ENCODE measurements around the gene RABGGTA.
A peak's percentile ranks its signal among the peaks of the same experiment; 100 is the strongest.
"Not testable (repeated sequence)": the region's sequence is repeated elsewhere in the genome, so short reads cannot be mapped to it uniquely, and the experiment has no call there.

RABGGTA gene

GRCh38 chr14:24240110-24240918 lies 31.1 kb downstream of the RABGGTA start:
- ATAC-seq = no peak

GRCh38 chr14:24238527-24239037 lies 32.8 kb downstream of the RABGGTA start:
- DNase-seq (no peak), ATAC-seq (no peak)

More at GRCh38 chr14:24240110-24240918, 31.1 kb downstream of the RABGGTA start:
- DNase-seq = no peak

GRCh38 chr14:24238123-24238522 lies 33.3 kb downstream of the RABGGTA start:
- no peak for DNase-seq
- ATAC-seq = no peak

GRCh38 chr14:24237463-24237955 lies 33.9 kb downstream of the RABGGTA start:
- ATAC-seq (no peak), DNase-seq (no peak)

GRCh38 chr14:24236689-24237462 lies 34.5 kb downstream of the RABGGTA start:
- DNase-seq = no peak

GRCh38 chr14:24235804-24236688 lies 35.4 kb downstream of the RABGGTA start:
- ATAC-seq (no peak), DNase-seq (no peak)

More at GRCh38 chr14:24236689-24237462, 34.5 kb downstream of the RABGGTA start:
- no peak for ATAC-seq

GRCh38 chr14:24234095-24235005 lies 37.0 kb downstream of the RABGGTA start:
- DNase-seq (no peak), ATAC-seq (no peak)

- no peak for ATAC-seq
- DNase-seq = peak; percentile 31
These were observed 37.9 kb downstream of the RABGGTA start for GRCh38 chr14:24233538-24233866.

GRCh38 chr14:24232645-24233537 lies 38.5 kb downstream of the RABGGTA start, which contains the start of gene GMPR2:
TSS of gene GMPR2 (plus strand) at chr14:24232929. CDS start at chr14:24233254, 325 bp downstream.
- DNase-seq (no peak), ATAC-seq (peak; percentile 54)

GRCh38 chr14:24232121-24232644 lies 39.2 kb downstream of the RABGGTA start, which contains the start of gene NEDD8:
TSS of gene NEDD8 (minus strand) at chr14:24232367. CDS start at chr14:24232267, 100 bp downstream.
- ATAC-seq (peak; percentile 92), DNase-seq (peak; percentile 88)

- ATAC-seq = peak; percentile 25
- DNase-seq = no peak
These were observed 39.9 kb downstream of the RABGGTA start for GRCh38 chr14:24231263-24232120.

- no peak for DNase-seq
These were observed 42.5 kb downstream of the RABGGTA start for GRCh38 chr14:24228902-24229301.

GRCh38 chr14:24226473-24226872 lies 44.9 kb downstream of the RABGGTA start:
- no peak for ATAC-seq

More at GRCh38 chr14:24228902-24229301, 42.5 kb downstream of the RABGGTA start:
- ATAC-seq = no peak

GRCh38 chr14:24224618-24225071 lies 46.8 kb downstream of the RABGGTA start:
- ATAC-seq (no peak), DNase-seq (no peak)

More at GRCh38 chr14:24226473-24226872, 44.9 kb downstream of the RABGGTA start:
- DNase-seq = no peak

GRCh38 chr14:24222987-24223386 lies 48.4 kb downstream of the RABGGTA start:
- DNase-seq, ATAC-seq: not testable (repeated sequence)

GRCh38 chr14:24219521-24219920 lies 51.9 kb downstream of the RABGGTA start:
- no peak for ATAC-seq
- no peak for DNase-seq

GRCh38 chr14:24219080-24219479 lies 52.3 kb downstream of the RABGGTA start:
- DNase-seq = no peak
- ATAC-seq = no peak

GRCh38 chr14:24216876-24217275 lies 54.5 kb downstream of the RABGGTA start:
- not testable (repeated sequence) for DNase-seq, ATAC-seq
